GM21786 (cell line): ENCODE results near the gene NT5M.
"Not testable (repeated sequence)": the region's sequence is repeated elsewhere in the genome, so short reads cannot be mapped to it uniquely, and the experiment has no call there.

Source experiments
- ATAC-seq: cut with Tn5 transposase; IDR thresholded peaks from one replicate; pipeline ENCODE4 v1.9.1; 2021; ENCODE audit not compliant: unreplicated experiment

Gene NT5M

DNA sequence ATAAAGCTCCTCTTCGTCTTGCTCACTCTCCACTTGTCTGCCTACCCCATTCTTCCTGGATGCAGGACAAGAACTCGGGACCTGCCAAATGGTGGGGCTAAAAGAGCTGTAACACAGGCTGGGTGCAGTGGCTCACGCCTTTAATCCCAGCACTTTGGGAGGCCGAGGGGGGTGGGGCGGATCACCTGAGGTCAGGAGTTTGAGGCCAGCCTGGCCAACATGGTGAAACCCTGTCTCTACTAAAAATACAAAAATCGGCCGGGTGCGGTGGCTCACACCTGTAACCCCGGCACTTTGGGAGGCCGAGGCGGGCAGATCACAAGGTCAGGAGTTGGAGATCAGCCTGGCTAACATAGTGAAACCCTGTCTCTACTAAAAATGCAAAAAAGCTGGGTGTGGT lies 1.5 kb upstream of the NT5M start:
- not testable (repeated sequence) for ATAC-seq

DNA sequence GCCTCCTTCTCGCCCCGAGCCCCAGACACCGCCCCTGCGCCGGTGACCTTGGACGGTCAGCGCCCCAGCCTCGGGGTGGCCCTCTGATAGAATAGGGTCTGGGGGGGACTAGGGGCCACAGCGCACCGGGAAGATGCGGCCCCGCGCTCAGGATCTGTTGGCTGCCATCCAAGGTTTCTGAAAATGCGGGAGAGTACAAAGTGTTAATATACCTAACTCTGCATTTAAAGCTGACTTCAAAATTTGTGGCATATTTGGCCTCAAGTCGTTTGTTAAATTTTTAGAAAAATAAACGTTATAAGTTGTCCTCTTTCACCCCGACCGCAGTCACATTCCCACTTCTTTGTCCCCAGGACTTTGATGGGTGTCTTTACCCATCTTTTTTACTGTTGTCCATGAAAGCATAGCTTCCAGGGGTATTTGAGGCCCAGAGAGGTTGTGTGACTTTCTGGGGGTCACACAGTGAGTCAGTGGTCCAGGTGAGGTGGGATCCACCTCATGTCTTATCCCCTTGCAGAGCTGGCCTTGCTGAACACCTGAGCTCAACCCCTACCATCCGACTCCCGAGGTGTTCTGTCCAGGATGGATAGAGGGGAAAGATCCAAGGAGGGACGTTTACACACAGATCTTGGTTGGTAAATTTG lies 796 bp downstream of the NT5M start:
- ATAC-seq = no peak

DNA sequence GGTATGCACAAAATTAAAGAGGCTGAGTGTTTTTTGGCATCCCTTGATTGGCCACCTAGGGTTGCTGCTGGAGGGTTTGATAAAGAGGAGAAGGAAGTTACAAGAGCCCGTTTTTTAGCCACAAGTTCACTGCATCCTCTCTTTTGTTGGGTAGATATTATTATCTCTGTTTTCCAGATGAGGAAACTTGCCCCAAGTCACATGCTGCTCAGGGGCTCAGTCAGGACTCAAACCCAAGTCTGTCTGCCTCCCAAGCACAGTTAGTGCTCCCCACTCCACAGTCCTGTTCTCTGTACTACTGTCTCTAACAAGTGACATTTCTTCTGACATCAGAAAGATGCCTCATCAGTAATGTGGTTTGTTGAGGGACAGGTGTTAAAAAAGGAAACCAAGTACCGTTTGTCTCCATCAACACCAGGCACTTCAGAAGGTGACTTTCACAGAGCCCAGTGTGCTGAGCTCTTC lies 1.4 kb downstream of the NT5M start:
- no peak for ATAC-seq

DNA sequence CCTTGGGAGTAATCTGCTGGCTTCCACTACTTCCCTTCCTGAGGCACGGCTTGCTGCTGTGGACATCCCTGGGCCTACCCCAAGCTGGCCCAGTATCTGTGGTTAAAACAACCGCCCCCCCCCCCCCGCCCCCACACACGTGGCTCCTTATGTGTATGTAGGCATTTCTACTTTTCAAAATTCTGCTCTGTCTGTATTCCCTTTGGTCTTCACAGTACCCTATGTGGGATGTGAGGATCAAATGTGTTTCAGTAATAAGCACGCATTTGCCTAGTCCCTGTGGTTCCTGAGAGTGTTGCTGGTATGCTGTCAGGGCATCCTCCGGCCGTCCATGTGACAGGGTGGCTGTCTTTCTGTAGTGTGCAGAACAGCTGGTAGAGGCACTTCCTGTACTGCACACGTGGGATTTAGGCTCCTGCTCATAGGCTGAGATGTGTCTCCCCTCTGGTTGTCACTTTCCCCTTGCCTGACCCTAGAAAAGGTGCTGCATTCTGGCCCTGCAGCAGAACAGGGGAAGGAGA lies 2.2 kb downstream of the NT5M start:
- peak; percentile 74 for ATAC-seq

DNA sequence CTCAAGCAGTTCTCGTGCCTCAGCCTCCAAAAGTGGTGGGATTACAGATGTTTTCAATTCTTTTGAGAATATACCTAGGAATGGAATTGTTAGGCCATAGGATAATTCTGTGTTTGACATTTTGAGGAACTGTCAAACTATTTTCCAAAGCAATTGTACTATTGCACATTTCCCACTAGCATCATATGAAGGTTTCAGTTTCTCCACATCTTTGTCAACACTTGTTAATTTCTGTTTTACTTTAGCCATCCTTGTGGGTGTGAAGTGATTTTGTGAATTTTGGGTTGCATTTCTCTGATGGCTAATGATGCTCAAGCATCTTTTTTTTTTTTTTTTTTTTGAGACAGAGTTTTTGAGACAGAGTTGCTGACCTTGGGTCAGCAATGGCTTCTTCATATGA lies 6.2 kb downstream of the NT5M start:
- no peak for ATAC-seq

DNA sequence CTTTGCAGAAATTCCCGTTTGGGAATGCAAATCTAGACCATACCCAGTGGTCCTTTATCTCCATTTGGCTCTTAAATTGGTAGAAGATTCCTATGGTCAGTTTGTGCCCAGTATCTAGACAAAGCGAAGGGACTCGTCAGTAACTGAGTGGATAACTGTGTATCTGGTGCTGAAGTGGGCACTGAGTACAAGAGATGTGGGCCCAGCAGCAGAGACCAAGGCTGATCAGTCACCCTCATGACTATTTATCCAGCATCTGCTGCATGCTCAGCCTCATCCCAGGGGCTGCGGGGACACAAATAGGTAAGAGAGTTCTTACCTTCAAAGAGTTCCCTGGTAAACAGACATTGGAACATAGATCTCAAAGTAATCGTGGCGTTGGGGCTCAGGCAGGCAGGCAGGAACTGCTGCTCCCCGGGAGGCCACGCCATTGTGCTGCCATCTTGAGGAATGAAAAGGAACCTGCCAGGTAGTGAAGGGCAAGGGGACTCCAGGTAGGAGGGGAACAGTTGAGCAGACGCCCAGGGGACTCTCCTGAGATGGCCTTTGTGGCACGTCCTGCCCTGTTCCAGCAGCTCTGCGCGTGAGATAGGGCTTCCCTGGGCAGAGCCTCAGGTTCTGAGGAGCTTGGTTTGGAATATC lies 10.3 kb downstream of the NT5M start:
- ATAC-seq = no peak

DNA sequence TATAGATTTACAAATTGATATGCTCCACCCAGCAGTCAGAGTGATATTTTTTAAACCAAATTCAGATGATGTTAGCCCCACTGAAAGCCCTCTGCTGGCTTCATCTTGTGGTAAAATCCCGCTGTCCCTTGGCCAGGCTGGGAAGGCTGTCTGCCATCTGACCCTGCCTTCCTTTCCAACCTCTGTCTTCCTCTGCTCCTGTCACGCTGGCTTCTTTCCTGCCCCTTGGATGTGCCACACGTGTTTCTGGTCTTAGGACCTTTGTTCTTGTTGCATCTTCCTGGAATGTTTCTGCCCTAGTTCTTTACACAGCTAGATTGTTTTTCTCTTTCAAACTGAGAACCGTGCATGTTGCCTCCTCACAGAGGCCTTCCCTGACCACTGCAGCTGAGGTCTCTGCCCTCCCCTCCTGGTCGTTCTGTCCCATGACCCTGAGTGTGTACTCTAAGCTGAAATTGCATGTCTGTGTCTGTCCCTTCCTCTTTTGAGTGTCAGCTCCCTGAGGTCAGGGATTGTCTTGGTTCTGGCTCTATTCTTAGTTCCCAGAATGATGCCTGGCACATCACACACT lies 11.4 kb downstream of the NT5M start:
- ATAC-seq = no peak

DNA sequence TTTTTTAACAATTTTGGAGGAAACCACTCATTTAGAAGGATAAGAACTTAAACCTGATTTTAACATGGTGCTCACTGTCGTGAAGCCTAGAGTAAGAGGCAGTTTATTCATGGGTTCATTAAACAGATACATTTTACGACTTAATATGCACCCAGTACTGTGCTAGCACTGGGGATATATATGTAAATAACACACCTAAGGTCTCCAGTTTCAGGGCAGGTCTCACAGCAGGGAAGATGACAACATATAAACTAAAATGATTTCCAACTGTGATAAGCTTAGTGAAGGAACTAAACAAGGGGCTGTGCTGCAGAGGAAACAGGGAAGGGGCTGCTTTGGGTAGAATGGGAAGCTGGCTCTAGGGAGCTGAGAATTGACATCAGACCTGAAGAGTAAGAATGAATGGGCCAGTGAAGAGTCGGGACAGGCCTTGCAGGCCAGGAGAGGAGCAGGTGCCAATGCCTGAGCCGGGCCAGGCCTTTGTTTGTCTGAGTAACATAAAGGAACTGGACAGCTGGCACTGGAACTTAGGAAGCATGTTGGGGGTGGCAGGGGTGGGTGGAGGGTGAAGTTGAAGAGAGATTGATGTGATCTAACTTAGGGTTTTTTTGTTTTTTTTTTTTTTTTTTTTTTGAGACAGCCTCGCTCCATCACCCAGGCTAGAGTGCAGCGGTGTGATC lies 12.1 kb downstream of the NT5M start:
- no peak for ATAC-seq

DNA sequence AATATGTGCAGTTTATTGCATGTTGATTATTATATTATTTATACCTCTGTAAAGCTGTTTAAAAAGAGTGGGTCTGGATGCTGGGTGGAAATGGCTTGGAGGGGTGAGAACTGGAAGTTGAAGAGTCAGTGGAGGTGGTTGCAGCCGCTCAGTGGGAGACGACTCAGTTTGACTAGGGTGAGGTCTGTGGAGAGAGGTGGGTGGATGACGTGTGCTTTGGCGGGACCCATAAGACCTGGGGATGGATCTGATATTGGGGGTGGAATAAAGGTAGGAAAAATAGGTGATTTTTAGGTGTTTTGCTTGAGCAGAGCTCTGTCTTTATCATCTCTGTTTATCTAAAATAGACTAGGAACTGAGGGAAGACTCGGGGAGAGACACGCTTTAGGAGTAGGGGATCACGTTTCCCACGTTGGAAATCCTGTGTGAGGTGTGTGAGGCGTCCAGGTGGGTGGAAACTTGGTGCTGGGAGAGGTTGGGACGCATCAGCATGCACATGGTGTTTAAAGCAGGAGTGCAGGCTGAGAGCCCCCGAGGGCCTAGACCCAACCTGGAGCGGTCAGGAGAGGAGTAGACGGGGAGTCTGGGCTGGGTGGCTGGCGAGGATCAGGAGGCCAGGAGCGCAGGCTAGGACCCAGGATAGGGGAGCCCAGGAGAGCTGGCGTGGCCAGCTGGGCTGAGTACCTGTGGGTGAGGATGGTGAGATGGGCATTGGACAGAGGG lies 17.2 kb downstream of the NT5M start:
- ATAC-seq = no peak

DNA sequence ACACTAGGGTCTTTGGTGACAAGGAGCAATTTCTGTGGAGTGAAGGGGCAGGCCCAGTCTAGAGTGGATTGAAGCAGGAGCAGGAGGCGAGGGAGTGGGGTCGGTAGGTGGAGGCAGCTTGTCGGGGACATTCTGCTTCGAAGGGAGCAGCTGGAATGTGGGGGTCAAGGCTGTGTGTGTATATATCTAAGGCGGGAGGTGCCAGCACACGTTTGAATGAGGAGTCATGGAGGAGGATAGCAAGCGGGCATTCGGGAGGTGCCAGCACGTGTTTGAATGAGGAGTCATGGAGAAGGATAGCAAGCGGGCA lies 17.7 kb downstream of the NT5M start:
- ATAC-seq = no peak

DNA sequence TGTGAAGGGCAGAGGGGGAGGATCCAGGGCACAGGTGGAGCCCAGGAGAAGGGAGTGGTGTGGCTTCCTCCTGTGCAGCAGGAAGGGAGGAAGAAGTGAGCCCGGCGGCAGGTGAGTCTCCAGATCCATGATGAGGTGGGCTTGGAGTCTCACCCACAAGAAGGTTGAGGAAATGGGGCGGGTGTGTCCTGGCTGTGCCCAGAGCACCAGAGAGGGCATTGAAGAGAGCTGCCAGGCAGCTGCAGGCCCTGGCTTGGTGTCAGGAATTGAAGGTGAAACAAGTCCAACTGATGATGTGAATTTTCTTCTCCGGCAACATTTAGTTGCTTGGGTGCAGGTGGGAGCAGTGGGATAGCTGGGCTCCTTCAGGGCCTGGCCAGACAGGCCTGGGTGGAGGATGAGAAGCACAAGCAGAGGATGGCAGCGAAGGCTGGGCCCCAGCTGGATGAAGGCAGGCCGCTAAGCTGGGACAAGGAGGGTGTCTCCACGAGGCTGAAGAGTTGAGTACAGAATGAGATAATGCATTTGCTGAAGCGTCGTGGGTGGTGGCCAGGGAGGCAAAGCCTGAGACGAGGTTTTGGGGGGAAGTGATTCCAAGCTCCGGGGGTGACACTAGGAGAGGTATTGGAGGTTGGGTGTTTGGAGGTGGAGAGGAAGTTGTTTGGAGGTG lies 18.3 kb downstream of the NT5M start:
- no peak for ATAC-seq

DNA sequence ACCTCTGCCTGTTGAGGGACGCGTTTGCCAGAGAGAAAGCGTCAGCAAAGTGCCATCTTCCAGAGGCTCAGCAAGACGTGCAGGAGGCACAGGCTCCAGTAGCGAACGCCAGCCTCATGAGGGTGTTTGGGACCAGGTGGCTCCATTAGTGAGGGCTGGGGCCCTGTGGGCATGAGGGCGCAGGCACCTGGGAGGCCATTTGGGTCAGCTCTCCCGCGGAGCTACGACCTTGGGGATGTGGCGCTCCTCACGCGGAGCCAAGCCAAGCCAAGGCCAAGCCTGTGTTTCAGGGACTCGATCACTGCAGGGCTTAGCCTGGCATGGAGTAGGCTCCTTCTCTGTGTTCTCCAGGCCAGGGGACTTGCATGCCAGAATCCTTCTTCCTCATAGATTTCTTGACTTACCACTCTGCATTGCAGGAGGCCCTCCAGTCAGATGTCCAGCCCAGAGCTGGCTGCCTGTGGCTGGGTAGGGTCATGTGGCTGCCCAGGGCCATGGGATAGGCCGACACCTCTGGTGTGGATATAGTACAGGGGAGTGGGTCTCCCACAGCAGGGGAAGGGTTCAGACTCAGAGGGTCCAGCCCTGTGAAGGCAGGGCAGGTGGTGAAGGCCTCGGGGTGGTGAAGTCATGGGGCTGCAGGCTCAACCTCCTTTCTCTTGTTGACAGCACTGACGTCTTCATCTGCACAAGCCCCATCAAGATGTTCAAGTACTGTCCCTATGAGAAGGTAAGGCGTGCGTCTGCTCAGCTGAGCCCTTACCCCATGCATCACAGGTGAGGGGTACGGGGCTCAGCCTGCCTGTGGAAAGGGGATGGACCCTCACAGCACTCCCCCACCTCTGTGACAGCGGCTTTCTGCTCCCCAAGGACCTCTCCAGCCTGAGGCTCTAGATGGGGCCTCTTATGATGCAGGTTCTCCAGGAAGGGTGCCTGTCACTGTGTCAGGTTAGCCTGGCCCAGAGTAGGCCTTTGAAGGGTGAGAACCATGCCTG lies 19.6 kb downstream of the NT5M start:
- ATAC-seq = no peak

DNA sequence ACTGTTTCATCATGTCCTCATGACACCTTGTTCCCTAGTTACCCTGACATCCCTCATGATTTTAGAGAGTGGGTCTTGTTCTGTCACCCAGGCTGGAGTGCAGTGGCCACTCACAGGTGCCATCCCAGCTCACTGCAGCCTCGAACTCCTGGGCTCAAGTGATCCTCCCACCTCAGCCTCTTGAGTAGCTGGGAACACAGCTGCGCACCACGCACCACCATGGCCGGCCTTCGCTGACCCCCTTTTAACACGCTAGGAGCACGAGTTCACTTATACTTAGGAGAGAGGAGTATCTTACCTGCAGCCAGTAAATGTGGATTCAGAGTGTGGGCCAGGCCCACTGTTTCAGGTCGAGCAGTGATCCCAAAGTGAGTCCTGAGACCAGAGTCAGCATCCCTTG lies 21.4 kb downstream of the NT5M start:
- ATAC-seq = no peak

DNA sequence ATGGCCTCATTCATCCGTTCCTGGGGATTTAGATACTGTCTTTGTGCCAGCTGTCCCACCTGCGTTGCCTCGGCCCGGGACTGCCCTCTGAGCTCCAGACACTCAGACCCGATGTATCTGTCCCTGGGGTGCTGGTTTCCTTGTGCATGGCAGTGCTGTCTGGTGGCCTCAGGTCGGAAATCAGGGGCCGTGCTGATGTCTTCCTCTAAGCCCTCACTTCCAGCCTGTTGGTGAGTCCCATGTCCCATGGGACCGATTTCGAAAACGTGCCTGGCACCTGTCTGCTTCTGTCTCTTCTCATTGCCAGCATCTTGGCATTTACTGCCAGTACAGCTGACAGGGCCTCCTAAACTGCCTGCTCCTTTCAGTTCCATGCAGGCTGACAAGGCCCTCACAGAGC lies 22.1 kb downstream of the NT5M start:
- no peak for ATAC-seq

DNA sequence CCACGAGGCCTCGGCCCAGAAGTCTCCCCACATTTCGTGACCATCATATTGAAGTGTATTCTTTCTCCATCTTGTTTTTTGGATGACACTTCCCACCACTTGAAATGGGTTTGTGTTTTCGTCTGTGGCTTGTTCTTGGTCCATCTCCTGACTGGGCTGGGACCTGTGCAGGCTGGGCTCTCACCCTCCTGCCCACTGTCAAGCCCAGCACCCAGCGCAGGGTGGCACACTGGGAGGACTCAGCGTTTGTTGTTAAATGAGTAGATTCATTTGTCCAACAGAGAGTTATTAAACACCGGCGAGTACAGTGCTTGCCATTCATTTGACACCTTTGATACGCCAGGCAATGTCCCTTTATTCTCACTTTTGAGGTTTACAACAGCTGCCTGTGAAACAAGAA lies 22.6 kb downstream of the NT5M start:
- no peak for ATAC-seq

DNA sequence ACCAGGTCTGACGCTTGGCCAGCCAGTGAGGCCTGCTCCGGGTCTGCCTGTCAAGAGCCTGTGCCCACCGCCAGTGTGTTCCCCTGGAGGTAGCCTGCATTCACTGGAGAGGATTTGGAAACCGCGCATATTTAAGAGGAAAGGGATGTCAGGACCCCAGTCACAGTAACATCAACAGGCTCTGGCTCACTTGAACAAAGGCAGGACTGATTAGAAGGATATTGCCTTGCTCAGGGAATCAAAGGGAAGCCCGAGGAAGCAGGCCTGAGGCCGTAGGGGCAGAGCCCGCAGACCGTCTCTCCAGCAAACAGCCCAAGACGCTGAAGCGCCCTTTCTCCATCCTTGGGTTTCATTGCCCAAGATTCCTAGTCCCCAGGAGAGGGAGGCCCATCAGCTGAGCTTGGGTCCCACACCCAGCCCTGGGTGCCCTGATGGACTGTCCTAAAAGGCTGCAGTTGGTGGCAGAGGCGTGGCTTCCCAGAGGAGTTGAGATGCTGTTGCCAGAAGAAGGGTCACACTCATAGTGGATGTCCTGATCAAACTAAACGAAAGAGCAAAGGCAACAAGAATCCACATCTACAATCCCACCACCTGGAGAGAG lies 23.2 kb downstream of the NT5M start:
- no peak for ATAC-seq

DNA sequence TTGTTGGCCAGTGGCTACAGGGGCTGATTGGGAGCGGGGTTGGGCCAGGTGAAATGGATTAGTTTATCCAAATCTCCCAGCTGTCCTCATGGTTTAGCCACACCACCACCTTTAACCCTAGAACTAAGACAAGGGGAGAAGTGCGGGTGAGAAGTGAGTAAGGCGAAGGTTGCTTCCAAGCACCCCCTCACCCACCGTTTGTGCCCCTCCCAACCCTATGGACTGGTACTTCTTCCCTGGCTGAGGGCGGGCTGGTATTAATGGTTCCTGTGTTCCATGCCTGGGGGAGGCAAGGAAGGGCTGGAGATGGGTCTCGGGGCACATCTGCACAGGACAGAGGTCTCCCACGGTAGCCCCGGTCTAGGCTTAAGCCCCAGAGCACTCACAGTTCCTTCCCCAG lies 25.1 kb downstream of the NT5M start:
- ATAC-seq = no peak

DNA sequence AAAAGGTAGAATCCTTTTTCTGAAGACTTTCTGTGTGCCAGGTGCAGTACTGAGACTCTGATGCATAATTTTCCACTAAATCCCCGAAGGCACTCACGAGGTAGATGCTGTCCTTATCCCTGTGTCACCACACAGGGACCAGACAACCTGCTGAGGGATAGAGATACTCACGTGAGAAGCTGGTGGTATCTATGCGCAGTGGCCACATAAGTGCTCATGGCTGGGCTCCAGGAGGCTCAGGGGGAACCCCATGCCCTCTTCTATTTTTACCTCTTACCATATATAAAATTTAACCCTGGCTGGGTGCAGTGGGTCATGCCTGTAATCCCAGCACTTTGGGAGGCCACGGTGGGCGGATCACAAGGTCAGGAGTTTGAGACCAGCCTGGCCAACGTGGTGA lies 38.3 kb downstream of the NT5M start:
- ATAC-seq = no peak

DNA sequence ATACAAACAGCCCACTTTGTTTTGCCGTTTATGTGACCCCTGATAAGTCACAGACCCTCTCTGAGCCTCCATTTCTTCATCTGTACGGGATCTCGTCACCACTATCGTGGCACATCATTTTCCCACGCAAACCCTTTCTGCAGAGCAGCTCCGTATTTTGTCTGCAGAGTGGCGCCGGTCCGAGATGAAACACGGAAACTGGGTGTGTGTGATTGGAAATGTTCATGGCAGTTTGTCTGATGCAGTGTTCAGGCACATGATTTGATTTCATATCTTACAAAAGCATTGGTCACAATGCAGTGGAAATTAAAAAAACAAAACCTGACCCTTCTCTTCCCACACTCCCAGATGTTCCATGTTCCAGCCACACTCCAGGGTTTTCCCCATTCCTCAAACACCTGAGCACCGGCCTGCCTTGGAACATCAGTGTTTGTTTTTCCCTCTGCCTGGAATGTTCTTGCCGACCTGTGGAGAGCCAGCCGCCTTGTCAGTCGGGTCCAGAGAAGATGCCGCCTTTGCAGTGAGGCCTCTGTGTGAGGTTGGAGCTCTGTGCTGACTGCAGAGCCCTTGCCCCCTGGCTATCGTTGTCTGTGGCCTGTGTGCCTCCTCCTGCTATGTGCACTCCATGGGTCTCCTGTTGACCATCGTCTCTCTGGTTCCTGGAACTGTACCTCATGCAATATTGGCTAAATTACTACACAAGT lies 39.2 kb downstream of the NT5M start:
- ATAC-seq = no peak
